ENCODE data around the gene UCK1.
A peak's percentile ranks its signal among the peaks of the same experiment; 100 is the strongest.
"Not testable (repeated sequence)": the region's sequence is repeated elsewhere in the genome, so short reads cannot be mapped to it uniquely, and the experiment has no call there.

UCK1 gene

DNA sequence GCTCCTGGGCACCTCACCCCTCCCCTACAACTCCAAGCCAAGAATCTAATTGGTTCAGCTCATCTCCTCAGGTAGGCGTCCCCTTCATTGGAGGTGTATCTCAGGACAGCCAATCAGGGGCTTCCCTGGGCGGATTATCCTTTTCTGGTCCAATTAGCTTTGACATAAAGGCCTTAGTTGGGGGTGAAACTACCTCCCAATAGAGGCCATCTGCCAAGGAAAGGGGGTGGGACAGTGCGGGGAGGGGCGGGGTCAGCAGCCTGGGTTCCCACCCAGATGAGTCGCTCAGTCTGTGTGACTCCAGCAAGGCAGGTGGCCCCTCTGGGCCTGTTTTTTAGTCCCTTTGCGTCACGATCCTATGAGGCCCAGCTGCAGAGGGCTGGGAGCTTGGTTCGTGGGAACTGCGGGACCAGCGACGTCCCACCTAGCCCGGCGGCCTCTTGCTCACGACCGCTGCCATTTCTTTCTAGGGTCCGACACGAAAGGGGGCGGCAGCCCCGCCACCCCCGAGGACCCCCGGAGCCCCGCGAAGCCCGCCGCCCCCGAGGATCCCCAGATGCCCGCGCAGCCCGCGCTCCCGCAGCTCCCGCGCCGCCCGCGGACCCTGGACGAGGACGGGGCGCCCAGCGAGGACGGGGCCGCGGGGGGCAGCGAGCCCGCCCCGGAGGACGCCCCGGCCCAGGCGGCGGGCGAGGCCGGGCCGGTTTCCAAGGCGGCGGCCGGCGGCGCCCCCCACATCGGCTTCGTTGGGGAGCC lies 23.2 kb upstream of the UCK1 start:
- no peak for DNase-seq (ENCODE audit: low read depth, low spot score)

DNA sequence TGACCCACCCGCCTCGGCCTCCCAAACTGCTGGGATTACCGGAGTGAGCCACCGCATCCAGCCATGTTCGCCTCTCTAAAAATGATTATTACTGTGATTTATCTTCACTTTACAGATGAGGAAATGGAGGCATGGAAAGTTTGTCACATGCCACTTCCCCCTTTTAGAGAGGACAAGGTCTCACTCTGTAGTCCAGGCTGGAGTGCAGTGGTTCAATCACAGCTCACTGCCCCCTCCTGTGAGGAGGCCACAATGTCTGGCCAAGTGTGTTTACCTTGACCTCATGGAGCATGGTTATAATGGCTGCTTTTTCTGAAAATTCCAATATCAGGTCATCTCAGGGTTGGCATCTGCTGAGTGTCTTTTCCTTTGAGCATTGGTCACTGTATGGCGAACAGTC lies 21.0 kb upstream of the UCK1 start:
- DNase-seq (ENCODE audit: low read depth, low spot score), result no peak

DNA sequence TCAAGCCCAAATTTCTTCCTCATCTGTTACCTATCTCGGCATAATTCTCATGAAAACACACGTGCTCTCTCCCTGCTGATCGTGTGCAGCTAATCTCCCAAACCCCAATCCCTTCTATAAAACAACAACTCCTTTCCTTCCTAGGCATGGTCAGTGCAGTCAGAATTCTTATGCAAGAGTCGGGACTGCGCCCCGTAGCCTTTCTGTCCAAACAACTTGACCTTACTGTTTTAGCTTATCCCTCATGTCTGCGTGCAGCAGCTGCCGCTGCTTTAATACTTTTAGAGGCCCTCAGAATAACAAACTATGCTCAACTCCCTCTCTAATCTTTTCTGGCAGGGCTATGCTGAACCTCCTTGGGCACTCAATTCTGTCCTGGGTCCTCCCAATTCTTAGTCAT lies 19.4 kb upstream of the UCK1 start:
- not testable (repeated sequence) for DNase-seq (ENCODE audit: low read depth, low spot score)

DNA sequence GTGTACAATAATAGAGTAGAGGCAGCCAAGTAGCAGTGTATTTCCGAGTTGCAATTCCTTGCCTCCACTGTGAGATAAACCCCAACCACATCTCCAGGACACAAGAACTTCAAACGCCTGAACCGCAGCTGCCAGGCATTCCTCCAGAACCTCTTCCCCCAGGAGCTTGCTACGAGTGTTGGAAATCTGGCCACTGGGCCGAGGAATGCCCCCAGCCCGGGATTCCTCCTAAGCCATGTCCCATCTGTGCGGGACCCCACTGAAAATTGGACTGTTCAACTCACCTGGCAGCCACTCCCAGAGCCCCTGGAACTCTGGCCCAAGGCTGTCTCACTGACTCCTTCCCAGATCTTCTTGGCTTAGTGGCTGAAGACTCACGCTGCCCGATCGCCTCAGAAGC lies 18.1 kb upstream of the UCK1 start:
- not testable (repeated sequence) for DNase-seq (ENCODE audit: low read depth, low spot score)

DNA sequence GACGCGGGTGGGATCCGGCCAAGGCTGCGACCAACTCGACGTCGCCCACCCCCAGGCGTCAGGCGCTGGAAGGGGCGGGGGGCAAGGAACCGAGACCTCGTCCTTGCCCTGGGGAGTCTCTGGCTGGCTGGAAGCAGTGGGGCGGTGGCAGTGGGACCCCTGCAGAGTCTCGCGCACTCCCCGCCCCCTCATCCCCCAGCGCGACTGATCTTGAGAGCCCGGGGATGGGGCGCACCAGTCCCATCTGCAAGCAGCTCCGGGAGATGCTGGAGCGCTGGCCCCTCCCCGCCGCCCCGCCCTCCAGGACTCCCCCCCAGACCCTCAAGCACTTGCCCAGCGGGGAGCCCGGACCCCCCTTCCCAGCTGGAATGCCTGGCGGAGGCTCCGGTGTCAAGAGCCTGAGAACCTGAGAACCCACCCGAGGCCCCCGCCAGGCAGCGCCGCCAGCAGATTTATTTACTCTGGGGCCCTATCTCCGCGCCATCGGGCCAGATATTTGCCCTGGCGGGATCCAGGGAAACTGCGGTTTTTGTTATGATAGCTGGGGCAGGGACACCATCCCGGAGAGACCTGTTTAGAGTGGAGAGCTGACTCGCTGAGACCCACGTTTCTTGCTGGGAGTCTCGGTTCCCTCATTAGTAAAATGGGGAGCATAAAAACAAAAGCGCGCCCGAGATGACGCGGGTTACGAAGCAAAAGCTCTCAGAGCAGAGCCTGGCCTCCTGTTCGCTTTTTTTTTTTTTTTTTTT lies 15.4 kb upstream of the UCK1 start:
- DNase-seq (ENCODE audit: low read depth, low spot score), result peak; percentile 24

DNA sequence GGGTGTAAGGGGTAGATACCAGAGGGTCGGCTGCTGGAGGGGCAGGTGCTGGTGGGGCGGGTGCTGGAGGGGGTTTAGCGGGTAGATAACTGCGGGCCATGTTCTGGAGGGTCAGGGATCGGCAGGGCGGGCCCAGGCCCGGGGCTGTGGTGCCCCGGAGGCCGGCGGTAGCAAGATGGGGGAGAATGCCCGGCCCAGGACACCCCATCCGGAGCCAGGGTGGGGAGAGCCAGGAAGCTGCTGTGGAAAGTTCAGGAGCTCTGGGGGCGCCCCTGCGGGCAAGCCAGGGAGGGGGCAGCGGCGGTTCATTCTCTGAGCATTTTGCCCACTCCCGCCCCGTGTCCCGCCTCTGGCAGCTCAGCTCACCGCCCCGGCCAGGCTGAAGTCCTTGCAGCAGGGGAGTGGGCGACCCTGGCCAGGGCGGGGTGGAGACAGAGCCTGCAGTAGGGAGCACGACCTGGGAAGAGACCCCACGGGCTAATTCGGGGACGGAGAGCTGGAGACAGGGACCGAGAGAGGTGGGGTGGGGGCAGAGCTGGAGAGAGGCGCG lies 14.8 kb upstream of the UCK1 start:
- DNase-seq (ENCODE audit: low read depth, low spot score), result no peak

DNA sequence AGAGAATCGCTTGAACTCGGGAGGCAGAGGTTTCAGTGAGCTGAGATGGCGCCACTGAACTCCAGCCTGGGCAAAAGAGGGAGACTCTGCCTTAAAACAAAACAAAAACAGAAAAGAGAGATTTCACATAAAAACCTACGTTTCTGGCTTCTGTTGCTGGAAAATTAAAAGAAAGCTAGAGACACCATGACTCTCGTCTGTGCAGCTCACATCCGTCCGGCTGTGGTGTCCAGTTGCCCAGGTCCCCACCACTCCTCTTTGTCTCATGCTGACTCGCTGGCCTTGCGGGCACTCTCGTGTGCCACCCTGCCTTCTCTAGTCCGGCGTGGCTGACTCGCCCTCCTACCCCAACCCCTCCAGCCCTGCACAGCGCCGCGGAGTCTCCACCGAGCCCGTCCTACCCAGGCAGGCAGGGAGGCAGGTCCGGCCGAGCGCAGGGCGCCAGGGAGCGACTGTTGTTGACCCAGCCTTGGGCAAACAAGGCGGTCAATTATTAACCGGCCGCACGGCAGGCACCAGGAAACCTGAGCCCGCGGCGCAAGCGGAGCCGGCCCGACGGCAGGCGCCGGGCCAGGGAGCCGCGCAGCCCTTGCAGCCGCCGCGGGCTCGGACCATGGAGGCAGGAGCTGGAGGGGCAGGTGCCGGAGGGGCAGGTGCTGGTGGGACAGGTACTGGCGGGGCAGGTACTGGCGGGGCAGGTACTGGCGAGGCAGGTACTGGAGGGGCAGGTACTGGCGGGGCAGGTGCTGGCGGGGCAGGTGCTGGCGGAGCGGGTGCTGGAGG lies 14.1 kb upstream of the UCK1 start, which contains the start of gene PRRT1B:
PRRT1B (plus strand) TSS at position 521 of the 783 bp plus-strand sequence; CDS start at position 614, 93 bp downstream.
- DNase-seq (ENCODE audit: low read depth, low spot score), result no peak

DNA sequence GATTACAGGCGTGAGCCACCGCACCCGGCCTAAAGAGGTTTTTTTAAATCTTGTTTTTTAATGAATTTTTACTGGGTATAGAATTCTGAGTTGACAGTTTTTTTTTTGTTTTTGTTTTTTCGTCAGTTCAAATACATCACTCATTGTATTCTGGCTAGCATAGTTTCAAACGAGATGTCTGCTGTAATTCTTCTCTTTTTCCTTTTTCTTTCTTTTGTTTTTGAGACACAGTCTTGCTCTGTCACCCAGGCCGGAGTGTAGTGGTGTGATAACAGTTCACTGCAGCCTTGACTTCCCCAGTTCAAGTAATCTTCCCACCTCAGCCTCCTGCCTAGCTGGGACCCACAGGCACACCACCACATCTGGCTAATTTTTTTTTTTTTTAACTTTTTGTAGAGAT lies 12.1 kb upstream of the UCK1 start:
- DNase-seq (ENCODE audit: low read depth, low spot score), result no peak

DNA sequence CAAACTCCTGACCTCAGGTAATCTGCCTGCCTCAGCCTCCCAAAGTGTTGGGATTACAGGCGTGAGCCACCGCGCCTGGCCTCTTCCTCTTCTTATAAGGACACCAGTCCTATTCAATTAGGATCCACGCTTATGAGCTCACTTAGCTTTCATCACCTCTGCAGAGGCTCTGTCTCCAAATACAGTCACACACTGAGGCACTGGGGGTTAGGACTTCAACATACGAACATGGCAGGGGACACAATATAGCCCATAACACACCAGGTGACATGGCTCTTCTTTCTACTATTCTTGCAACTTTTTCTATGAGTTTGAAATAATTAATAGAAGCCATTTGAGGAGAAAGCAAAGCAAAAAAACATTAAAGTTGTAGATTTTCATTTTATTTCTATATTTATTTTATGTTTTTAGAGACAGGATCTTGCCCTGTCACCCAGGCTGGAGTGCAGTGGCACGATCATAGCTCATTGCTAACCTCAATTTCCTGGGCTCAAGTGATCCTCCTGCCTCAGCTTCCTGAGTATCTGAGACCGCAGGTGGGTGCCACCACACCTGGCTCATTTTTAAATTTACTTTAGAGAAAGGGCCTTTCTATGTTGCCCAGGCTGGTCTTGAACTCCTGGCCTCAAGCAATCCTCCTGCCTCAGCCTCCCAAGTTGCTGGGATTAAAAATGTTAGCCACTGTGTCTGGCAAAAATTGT lies 8.3 kb upstream of the UCK1 start:
- no peak for DNase-seq (ENCODE audit: low read depth, low spot score)

DNA sequence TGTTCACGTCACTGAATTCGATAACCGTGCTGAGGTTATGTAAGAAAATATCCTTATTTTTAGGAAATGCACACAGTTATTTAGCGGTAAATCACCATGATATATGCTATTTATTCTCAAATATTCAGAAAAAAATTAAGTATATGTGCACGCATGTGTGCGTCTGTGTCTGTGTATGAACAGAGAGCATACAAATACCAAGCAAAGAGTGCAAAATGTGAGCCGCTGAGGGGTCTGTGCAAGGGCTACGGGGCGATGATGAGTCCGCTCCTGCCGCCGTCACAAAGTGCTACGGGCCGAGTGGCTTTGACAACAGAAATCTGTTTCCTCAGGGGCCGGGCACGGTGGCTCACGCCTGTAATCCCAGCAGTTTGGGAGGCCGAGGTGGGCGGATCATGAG lies 6.9 kb upstream of the UCK1 start:
- DNase-seq (ENCODE audit: low read depth, low spot score), result no peak

DNA sequence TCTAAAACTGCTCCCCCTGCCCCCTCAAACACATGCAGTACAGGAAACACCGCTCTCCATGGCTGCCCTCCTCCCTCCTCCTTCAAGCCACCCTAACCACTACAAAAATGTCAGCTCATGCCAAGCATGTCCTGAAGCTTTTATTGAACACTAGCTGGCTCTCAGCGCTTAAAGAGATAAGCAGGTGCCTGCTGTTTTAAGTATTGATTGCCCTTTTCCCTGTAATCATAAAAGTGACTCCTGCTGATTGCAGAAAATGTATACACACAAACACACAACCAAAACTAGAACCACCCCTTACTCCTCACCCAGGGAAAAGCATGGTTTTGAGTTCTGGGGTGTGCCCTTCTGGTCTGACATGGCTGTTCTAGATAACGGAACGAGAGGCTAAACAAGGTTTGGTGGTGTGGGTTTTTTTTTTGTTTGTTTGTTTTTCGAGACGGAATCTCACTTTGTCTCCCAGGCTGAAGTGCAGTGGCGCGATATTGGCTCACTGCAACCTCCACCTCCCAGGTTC lies 3.7 kb upstream of the UCK1 start:
- no peak for DNase-seq (ENCODE audit: low read depth, low spot score)

DNA sequence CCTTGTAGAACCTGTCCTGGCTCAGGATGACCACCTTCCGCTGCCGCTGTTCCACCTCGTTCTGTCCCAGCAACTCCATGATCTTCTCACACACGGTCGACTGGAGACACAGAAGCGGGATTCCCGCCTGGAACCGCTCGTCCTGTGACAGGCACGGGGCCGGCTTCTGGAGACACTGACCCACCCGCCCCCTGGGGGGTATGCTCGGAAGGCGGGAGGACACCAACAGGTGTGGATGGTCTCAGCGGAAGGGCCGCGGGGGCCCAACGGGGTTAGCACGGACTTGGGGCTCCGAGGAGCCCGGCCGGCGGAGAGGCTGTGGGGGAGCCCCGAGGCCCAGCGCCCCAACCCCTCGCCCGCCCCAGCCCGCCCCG lies 530 bp downstream of the UCK1 start:
- DNase-seq (ENCODE audit: low read depth, low spot score), result no peak

DNA sequence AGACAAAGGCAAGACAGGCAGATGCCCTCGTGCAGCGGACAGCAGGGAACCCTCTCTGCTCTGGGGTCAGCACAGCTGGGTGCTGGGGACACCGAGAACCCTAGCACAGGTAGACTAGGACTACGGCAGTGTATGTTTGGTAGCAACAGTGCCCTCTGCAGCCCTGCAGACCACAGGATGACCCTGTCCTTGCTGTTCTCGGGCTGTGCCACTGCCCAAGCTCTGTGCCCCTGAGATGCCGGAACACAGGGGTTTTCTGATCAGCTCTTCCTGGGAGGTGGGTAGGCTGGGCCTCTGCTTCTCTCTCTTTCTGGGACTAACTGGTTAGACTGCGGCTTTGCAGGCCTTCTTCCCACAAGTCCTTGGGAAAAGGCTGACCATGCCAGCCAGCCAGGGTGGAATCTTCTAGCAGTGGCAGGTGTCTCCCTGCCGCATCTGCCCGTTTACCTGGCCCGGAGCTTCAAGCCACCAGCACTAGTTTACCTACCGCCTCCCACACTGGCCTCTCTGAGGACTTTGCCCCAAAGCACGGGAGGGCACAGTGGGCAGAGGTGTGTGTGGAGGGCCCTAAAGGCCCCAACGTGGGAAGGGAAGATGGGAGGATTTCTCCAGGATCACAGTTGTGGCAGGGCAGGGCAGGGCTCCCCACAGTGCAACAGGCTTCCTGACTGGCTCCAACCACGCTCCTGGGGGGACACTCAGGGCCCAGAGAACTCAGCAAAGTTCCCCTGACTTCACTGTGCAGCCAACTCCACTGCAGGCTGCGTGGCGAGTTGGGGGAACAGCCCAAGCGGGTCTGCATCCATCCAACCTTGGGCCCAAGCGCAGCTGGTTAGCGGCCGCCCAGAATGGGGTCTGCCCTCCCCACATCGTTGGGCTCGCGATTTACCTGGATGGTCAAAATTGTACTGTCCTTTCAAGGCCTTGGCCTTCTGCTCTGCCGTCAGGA lies 1.2 kb downstream of the UCK1 start:
- DNase-seq (ENCODE audit: low read depth, low spot score), result no peak

DNA sequence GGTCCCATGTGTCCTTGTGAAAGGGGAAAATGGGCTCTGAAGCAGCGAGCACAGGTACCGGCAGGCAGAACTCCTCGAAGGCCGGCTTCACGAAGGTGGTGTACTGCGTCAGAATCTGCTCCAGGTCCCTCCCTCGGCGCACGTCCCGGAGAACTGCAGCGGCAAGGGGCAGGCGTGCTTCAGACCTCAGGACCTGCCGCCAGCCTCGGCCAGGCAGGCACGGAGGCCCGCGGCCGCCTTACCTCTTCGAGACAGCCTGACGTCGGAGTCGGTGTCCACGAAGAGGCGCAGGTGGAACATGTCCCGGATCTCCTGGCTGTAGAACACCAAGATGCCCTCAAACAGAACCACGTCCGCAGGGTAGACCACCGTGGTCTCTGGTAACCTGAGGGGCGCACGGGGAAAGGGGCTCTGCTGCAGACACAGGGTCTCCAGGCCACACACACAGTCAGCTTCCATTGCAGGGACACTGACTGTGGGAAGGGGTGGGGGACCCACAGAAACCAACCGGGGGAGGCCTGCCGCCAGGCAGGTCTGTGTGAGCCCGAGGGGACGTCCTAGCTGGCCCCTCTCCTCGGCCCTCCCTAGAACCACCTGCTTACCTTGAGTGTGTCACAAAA lies 2.1 kb downstream of the UCK1 start:
- no peak for DNase-seq (ENCODE audit: low read depth, low spot score)

DNA sequence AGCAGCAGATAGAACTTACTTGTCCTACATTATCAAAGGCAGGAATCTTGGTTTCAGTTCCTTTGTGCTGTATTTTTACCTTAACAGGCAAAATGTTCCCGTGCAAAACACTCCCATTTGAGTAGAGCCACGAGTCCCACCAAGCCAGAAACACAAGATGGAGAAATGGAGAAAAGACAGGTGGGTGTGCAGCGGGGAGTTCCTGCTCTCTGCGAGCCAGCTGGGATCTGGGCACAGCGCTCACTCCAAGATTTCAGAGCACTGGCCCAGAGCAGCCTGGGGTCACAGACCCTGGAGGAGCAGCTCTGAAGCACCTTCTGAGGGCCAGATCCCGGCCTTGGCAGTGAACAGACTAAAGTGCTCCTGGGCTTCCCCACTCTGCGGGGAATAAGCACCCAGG lies 2.9 kb downstream of the UCK1 start:
- no peak for DNase-seq (ENCODE audit: low read depth, low spot score)

DNA sequence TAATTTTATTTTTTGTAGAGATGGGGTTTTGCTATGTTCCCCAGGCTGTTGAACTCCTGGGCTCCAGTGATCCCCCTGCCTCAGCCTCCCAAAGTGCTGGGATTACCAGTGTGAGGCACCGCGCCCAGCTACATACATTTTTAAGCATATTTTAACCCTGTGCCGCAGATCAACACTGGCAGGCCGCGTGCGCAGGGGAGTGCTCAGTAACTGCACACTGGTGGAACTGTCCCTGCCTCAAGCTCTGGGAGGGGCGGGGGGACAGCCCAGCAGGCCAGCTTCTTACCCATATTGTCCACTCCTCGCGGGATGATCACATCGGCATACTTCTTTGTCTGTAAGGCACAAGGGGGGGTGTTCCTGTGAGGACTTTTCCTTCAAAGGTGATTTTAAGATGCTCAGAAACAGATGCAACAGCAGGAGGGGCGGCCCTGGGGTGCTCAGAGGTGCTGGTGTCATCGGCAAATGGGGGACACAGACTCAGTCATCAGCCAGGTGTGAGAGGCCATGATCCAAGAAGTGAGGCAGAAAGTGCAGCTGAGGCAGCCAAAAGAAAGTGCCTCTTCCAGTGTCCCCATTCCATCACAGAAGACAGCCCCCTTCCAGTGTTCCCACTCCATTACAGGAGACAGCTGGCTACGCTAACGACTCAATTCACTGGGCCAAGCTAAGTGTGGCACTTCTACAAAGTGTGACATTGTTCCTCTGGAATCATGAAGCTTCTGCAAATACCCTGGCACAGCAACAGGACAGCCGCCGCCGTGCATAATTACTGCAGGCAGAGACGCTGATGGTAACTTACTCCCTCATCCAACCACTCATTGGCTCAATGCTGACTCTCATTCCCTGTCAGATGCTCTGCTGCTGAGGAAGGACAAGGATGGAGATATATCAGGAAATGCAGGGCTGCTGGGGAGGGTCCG lies 5.2 kb downstream of the UCK1 start:
- no peak for DNase-seq (ENCODE audit: low read depth, low spot score)

DNA sequence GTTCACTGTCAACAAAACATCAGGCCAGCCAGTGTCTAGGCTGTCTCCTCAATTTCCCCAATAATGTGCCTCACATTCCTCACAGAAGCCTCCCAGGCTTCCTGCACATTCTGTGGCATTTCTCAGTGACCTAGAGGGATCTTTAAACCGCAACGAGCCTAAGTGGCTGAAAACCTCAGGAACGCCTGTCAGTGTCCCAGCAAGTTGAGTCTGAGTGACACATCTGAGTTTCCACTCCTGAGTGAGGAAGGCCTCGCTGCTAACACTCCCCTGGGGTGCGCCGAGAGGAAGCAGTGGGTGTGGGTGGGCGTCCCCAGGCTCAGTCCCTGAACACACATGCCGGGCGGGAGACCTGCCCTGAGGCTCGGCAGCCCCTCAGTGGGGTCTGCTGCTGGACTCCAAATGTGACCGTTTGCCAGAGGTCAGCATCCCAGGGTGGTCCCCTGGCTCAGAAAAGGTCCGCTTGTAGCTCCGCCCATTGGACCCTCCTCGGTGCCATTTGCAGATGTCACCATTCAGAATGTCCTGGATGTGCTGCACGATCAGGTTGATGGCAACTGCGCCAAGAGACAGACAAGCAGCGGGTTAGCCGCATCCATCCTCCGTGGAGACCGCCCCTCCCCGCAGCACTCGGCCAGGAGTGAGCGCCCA lies 6.3 kb downstream of the UCK1 start:
- DNase-seq (ENCODE audit: low read depth, low spot score), result no peak
